Lung (tissue), 16 donors: Measurements from ENCODE around the gene PSME4. TPM values are rescaled to one million over a fixed set of nuclear protein-coding genes. Genes with fewer than 3 reads are reported as not detected.

ENCODE experiments used
- ATAC-seq: fragments of 200-7000 bp; cut with Tn5 transposase; one replicate; pipeline ENCODE4 v1.9.1; 2020; ENCODE audit warnings: moderate number of reproducible peaks; ENCODE audit not compliant: insufficient read depth, low FRiP score
- DNase-seq, 3 donors: peaks; one replicate each; pipeline ENCODE4 v3.0.0-alpha.2; 2013 to 2017
- H3K27ac ChIP-seq, 2 donors: one replicate each; pipeline ENCODE4 v1.5.1; 2013; ENCODE audit warnings: mild to moderate bottlenecking in 2 of 2, moderate library complexity in 2 of 2, control low read depth in 1 of 2, inconsistent platforms in 1 of 2, low read depth in 1 of 2, low read length in 1 of 2
- H3K27me3 ChIP-seq, 3 donors: one replicate each; pipeline ENCODE4 v1.5.1; 2013; ENCODE audit warnings: low read length in 2 of 3; ENCODE audit not compliant: control insufficient read depth in 3 of 3, insufficient read depth in 3 of 3
- H3K36me3 ChIP-seq, 4 donors: one replicate each; pipeline ENCODE4 v1.5.1; 2013; ENCODE audit warnings: low read length in 4 of 4, mild to moderate bottlenecking in 1 of 4, moderate library complexity in 1 of 4; ENCODE audit not compliant: control insufficient read depth in 4 of 4, insufficient read depth in 4 of 4
- H3K4me1 ChIP-seq, 5 donors: one replicate each; pipeline ENCODE4 v1.5.1; 2013; ENCODE audit warnings: low read length in 5 of 5, mild to moderate bottlenecking in 2 of 5, moderate library complexity in 1 of 5; ENCODE audit not compliant: control insufficient read depth in 5 of 5, insufficient read depth in 5 of 5
- H3K4me3 ChIP-seq: one replicate; pipeline ENCODE4 v1.5.1; 2013; ENCODE audit warnings: mild to moderate bottlenecking, control low read depth, moderate library complexity
- H3K9ac ChIP-seq, 2 donors: one replicate each; pipeline ENCODE4 v1.5.1; 2013; ENCODE audit warnings: low read length in 2 of 2, control low read depth in 1 of 2; ENCODE audit not compliant: insufficient read depth in 1 of 2
- H3K9me3 ChIP-seq, 4 donors: one replicate each; pipeline ENCODE4 v1.5.1; 2013; ENCODE audit warnings: low read length in 3 of 4, mild to moderate bottlenecking in 1 of 4, moderate library complexity in 1 of 4; ENCODE audit not compliant: control insufficient read depth in 4 of 4, insufficient read depth in 3 of 4
- WGBS, 2 donors: extraction: QIAGEN DNeasy Blood & Tissue Kit; methylation state at CpG; one replicate each; pipeline ENCODE4 v1.1.7; 2013; 5-methylcytosine and 5-hydroxymethylcytosine counted together
- long read RNA-seq, 5 donors: transcript quantifications; one replicate each; lab custom pipeline, GENCODE V29; 2026
- polyA plus RNA-seq, 2 donors: library from polyadenylated mRNA; stranded (reverse); fragments of 200-250 nt; gene quantifications; one replicate each; pipeline ENCODE4 v1.2.1, GENCODE V29; 2013
- total RNA-seq, 2 donors: library from RNA; depleted of rRNA in 1 of 2; stranded (reverse); fragments of >200 nt in 1 of 2; gene quantifications; one replicate each; pipeline ENCODE4 v1.2.1, GENCODE V29; 2014 to 2021
- TF ChIP-seq, protein P1 (sequence below): IDR thresholded peaks from 2 replicates; pipeline ENCODE4 v1.5.1; 2012; ENCODE audit warnings: mild to moderate bottlenecking; ENCODE audit errors: control extremely low read depth, extremely low read depth
- donor health status: control.
- donor health status: control.
- donor health status: Bipolar disorder and iron deficiency.
- donor health status: healthy.
- donor health status: DM: yes; HTN: yes; CAD: no.

The PSME4 gene, protein sequence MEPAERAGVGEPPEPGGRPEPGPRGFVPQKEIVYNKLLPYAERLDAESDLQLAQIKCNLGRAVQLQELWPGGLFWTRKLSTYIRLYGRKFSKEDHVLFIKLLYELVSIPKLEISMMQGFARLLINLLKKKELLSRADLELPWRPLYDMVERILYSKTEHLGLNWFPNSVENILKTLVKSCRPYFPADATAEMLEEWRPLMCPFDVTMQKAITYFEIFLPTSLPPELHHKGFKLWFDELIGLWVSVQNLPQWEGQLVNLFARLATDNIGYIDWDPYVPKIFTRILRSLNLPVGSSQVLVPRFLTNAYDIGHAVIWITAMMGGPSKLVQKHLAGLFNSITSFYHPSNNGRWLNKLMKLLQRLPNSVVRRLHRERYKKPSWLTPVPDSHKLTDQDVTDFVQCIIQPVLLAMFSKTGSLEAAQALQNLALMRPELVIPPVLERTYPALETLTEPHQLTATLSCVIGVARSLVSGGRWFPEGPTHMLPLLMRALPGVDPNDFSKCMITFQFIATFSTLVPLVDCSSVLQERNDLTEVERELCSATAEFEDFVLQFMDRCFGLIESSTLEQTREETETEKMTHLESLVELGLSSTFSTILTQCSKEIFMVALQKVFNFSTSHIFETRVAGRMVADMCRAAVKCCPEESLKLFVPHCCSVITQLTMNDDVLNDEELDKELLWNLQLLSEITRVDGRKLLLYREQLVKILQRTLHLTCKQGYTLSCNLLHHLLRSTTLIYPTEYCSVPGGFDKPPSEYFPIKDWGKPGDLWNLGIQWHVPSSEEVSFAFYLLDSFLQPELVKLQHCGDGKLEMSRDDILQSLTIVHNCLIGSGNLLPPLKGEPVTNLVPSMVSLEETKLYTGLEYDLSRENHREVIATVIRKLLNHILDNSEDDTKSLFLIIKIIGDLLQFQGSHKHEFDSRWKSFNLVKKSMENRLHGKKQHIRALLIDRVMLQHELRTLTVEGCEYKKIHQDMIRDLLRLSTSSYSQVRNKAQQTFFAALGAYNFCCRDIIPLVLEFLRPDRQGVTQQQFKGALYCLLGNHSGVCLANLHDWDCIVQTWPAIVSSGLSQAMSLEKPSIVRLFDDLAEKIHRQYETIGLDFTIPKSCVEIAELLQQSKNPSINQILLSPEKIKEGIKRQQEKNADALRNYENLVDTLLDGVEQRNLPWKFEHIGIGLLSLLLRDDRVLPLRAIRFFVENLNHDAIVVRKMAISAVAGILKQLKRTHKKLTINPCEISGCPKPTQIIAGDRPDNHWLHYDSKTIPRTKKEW (N-terminal part only)
- 10 to 100 TPM; 54.6 to 72.5 TPM for total RNA-seq
- polyA plus RNA-seq, result 10 to 100 TPM; 20.8 to 35.1 TPM
- long read RNA-seq, donor 1, full-length matches to known transcripts, result 1 of 17 reads
- long read RNA-seq, donor 1, partial matches to known transcripts, result 16 of 17 reads
- long read RNA-seq, donor 1, other reads (novel, unspliced or antisense), result 0 of 17 reads
- long read RNA-seq, donor 2, result 0 reads
- long read RNA-seq, donor 3, partial matches to known transcripts, result 0 of 1 reads
- long read RNA-seq, donor 3, other reads (novel, unspliced or antisense), result 0 of 1 reads
- long read RNA-seq, donor 4, result 0 reads
- long read RNA-seq, donor 5, full-length matches to known transcripts, result 1 of 12 reads
- long read RNA-seq, donor 5, partial matches to known transcripts, result 11 of 12 reads
- long read RNA-seq, donor 5, other reads (novel, unspliced or antisense), result 0 of 12 reads

DNA sequence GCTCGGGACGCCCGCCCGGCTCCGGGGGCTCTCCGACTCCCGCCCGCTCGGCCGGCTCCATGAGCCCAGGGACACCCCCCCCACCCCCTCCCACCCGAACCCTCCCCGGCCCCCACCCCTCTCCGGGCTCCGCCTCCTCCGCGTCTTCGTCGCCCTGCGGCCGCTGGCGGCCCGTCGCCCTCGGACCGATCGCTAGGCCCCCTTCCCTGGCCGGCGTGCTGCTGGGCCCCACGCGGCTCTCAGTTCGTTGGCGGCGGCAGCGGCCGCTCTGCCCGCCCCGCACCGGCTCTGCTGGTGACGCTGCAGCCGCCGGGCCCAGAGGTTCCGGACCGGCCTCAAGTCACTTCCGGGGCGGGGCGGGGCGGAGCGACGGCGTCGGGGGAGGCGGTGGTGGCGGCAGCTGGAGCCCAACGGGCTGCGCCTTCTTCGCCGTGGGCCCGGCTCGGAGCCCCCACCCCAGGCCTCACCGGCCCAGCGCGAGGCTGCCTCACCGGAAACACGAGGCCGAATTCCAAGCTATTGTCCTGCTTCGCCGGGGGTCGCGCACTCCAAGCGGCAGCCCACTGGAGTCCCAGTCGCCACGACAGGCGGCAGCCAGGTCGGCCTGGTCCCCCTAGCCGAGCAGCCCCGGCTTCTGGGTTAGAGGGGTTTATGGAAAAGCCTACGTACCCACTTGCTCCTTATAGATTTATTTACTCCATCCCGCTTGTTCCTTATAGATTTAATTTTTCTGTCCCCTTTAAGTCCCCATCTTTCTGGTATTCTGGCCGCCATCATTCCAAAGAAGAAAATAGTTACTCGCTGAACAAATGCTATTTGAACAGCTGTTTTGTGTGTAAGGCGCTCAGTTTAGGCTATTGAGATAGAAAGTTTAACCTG, at the start of gene PSME4:
TSS of gene PSME4 (minus strand) at position 270 of the 879 bp plus-strand sequence. CDS start at position 61, 209 bp downstream.
- peak within 1 kb of the TSS; percentile 92 to 98 for H3K27ac ChIP-seq
- TF ChIP-seq, protein P1, sequence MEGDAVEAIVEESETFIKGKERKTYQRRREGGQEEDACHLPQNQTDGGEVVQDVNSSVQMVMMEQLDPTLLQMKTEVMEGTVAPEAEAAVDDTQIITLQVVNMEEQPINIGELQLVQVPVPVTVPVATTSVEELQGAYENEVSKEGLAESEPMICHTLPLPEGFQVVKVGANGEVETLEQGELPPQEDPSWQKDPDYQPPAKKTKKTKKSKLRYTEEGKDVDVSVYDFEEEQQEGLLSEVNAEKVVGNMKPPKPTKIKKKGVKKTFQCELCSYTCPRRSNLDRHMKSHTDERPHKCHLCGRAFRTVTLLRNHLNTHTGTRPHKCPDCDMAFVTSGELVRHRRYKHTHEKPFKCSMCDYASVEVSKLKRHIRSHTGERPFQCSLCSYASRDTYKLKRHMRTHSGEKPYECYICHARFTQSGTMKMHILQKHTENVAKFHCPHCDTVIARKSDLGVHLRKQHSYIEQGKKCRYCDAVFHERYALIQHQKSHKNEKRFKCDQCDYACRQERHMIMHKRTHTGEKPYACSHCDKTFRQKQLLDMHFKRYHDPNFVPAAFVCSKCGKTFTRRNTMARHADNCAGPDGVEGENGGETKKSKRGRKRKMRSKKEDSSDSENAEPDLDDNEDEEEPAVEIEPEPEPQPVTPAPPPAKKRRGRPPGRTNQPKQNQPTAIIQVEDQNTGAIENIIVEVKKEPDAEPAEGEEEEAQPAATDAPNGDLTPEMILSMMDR, result no peak
- peaks cover 0 to 11% (median 2%) of the 10 kb centered on the region in 4 donors for H3K36me3 ChIP-seq
- H3K27me3 ChIP-seq, result no peaks in the 10 kb centered on the region
- peak within 1 kb of the TSS; percentile 71 for H3K4me3 ChIP-seq
- ATAC-seq (peak; percentile 94), DNase-seq (peak; percentile 95 to 96 (median 95))
- H3K4me1 ChIP-seq, result peaks cover 0 to 18% (median 3%) of the 10 kb centered on the region in 5 donors
- H3K9me3 ChIP-seq, result no peaks in the 10 kb centered on the region
- H3K9ac ChIP-seq, result peak within 1 kb of the TSS; percentile 83 to 97
- WGBS, 2 donors, result 0% methylated on average over 57 to 81 of the region's 81 CpGs

DNA sequence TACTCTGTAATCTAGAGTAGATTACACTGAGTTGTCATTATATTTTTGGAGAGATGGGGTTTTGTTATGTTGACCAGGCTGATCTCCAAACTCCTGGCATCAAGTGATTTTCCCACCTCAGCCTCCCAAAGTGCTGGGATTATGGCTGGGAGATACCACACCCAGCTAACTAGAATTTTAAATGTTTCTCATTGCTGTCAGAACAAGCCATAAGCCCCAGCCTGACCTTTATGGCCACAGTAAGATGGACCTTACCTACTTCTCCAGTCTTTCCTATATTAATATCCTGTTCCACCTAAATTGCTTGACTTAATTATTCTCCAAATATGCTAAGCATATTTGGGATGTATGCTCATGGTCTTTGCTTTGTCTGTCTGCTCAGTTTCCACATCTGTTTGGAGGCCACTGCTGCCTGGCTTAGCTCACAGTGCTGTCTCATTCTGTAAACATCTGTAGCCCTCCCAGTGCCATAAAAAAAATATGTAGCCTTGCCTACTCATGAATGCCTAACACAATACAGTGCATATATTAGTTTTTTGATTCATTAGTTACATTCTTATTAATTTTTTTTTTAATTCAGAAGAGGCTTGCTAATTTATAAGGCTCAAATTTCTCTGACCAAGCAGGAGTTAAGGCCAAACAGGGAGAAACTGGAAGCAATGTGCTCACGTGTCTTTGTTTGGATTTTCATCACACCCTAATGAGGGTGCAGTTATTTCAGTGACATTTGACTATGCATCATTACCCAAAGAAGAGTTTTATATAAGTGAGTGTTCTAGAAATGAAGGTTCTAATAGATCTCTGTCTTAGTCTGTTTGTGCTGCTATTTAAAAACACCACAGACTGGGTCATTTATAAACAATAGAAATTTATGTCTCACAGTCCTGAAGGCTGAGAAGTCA, 45.3 kb upstream of the PSME4 start:
- TF ChIP-seq, protein P1, result no peak
- Histone ChIP-seq H3K36me3 (no peaks in the 10 kb centered on the region), H3K27ac (no peak overlapping the region), H3K4me1 (peaks cover 0 to 3% (median 0%) of the 10 kb centered on the region in 5 donors), H3K9ac (no peak overlapping the region), H3K27me3 (no peaks in the 10 kb centered on the region), H3K4me3 (no peak overlapping the region), H3K9me3 (peaks cover 0 to 2% (median 0%) of the 10 kb centered on the region in 4 donors)
- DNase-seq, result peak; percentile 27 to 60 (median 55)
- ATAC-seq, result no peak
- WGBS, 2 donors, result 38 to 52% methylated on average over 1 of the region's 1 CpG
